GM18951 (cell line): ENCODE measurements around the gene SPOCK3.
"Not testable (repeated sequence)": the region's sequence is repeated elsewhere in the genome, so short reads cannot be mapped to it uniquely, and the experiment has no call there.

Experiments
- POLR2A ChIP-seq: IDR thresholded peaks from 4 replicates; pipeline ENCODE4 v1.6.1; 2011; ENCODE audit warnings: mild to moderate bottlenecking; ENCODE audit not compliant: insufficient read length, insufficient read depth; ENCODE audit errors: extremely low read depth
- in situ Hi-C: fragments of 300-500 bp; cut with MboI; formaldehyde crosslinking; loops from one replicate; pipeline ENCODE4 v1.12.0; 2022; ENCODE audit warnings: low sequenced_read_pairs, mixed read lengths, inconsistent platforms; ENCODE audit not compliant: unreplicated experiment

Gene SPOCK3

DNA sequence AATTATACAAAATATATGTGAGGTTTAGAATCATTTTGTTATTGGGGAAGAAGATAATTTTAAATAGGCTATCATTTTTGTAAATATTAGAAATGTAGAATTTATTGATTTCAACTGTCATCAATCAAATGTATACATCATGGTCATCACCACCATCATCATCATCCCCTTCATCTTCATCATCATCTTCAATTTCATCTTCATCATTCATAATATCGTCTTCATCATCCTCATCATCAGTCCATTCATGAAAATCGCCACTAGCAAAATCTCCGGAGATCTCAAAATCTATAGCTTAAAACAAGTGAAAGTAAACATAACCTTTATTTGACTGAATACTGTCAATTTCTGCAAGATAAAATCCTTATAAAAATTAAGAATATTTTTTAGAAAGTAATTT, 499.5 kb downstream of the SPOCK3 start:
- in situ Hi-C loops = no loop called here
- no peak for TF ChIP-seq POLR2A

DNA sequence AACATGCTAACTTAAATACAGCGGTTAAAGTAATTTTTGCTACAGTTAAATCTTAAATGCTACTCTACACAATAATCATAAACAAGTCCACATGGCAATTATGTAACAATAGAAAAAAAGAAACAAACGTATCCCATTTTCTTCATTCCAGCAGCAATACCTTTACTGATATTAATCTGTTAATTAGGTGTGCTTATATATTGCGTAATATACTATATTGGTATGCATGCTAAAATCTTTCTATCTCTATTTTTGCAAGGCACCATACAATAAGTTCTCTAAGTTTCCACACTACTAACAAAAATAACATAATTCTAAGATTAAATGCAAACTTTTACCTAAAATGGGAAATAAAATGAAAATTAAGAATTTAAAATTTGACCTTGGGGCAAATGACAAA, 500.6 kb downstream of the SPOCK3 start:
- in situ Hi-C loops = no loop called here
- TF ChIP-seq POLR2A = no peak

DNA sequence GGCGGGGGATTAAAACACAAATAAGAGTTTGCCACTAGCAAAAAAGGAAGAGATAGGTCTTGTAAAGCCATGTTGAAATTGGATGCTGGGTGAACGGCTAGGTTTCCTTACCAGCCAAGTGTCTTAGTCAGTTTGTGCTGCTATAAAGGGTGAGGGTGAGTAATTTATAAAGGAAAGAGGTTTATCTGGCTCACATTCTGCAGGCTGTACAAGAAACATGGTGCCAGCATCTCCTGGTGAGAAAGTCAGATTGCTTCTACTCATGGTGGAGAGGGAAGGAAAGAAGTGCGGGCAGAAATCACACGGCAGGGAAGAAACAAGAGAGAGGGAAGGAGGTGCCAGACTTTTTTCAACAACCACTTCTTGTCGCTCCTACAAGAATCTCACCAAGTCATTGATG, 507.5 kb downstream of the SPOCK3 start:
- in situ Hi-C loops = no loop called here
- no peak for TF ChIP-seq POLR2A

DNA sequence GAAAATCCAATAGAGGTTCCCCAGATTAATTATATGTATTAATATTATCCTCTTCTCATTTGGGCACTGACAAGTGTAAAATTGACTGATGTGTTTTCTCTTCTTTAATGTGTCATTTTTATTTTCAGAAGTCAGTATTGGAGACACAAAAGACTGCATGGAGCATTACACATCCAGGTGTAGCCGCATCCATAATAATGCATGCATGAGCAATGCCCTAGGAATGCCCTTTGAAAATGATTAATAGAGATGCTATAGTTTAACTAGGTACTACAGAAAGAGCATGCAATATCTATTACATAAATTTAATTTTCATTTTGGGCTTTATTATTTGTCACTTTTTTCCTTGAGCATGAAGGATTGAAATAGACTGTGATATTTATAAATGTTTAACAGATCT, 509.9 kb downstream of the SPOCK3 start:
- in situ Hi-C loops = no loop called here
- no peak for TF ChIP-seq POLR2A

DNA sequence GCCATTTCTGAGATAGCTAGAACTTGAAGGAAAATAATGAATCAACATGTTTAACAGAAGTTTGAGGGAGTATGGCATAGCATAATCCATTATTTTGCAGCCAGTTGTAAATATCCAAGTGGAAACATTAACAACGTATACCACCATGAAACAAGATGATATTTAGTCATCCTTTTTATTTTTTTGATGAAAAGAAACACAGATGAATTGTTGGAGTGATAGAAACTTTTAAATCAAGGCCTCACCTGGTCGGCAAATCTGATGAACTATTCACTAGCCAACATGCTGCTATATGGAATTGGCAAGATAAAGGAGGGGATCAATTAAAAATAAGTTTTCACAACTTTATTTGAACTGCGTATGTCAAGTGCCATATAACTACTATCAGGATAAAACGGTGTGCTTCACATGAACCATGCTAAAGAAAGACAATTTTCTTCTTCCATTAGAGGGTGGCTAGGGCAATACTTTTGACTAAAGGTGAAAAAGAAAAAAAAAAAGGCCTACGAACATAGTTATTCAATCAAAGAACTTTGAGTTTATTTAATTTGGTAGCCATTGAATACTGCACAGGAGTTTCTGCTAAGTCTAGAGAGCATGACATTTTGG, 510.7 kb downstream of the SPOCK3 start:
- no peak for TF ChIP-seq POLR2A
- in situ Hi-C loops = no loop called here

DNA sequence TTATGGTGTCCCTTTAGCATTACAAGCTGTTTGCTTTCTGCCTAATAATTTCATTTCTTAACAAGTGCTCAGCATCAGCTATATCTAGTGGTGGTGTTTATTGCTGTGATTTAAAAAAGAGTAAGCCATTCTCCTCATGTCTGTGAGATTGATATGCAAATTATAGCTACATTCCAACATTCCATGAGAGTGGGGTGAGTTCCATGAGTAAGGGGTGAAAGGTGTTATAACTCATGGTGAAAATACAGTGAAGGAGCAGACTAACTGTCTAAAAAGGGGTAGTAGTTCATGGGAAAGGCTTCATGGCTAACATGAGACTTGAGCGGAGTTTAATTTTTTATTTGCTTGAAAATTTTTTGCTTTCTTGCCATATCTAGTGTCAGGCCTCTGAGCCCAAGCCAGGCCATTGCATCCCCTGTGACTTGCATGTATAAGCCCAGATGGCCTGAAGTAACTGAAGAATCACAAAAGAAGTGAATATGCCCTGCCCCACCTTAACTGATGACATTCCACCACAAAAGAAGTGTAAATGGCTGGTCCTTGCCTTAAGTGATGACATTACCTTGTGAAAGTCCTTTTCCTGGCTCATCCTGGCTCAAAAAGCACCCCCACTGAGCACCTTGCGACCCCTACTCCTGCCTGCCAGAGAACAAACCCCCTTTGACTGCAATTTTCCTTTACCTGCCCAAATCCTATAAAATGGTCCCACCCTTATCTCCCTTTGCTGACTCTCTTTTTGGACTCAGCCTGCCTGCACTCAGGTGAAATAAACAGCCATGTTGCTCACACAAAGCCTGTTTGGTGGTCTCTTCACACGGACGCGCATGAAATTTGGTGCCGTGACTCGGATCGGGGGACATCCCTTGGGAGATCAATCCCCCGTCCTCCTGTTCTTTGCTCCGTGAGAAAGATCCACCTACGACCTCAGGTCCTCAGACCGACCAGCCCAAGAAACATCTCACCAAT, 518.3 kb downstream of the SPOCK3 start:
- in situ Hi-C loops = not testable (repeated sequence)

DNA sequence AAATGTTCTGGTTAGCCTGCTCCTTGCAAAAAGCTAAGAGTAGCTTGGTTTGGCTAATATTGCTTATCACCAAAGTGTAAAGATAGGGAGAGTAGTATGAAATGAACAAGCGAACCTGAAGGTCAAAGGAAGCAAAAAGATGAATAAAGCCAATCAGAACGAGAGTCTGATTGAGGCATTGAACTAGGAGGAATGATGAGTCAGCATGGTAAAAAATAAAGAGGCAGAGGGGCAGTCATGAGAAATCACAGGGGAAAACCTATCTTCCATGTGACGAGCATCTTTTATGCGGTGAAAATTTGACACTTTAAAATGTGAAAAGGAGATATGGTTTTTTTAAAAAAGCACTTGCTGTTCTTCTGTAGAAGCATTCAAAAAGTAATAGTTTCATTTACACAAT, 533.7 kb downstream of the SPOCK3 start:
- in situ Hi-C loops = no loop called here
- TF ChIP-seq POLR2A = no peak

DNA sequence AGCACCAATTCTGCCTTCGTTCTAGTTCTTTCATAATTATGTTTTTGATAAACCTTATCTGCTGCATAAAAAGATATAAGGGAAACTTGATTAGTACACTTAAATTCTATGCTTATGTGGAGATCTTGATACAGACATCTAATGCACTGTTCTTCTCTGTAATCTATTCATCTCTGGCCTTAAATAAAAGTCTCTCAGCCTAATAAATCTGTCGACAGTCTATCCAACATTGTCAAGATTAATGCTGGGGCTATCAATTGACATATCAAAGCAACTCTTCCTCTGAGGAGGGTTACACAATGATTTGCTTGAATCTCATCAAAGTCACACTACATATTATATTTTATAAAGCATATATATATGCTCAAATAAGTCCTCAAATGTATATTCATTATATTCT, 545.5 kb downstream of the SPOCK3 start:
- in situ Hi-C loops = no loop called here
- TF ChIP-seq POLR2A = no peak

DNA sequence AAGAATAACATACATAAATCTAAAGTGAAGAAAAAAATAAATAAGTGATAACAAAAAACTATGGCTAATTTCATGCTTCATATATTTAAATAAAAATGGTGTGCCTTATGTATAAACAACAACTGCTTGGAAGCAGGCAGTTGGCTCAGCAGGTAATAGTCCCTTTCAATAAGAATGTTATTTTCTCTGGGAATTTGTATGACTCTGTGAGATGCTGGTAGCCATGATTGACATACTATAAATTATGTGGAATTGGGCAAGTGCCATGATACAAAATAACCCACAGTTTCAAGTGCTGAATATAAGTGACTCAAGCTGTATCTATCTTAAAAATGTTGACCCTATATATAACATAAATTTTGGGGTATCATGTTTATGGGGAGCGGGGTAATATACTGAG, 546.5 kb downstream of the SPOCK3 start:
- TF ChIP-seq POLR2A = no peak
- in situ Hi-C loops = no loop called here
